HepG2 (cell line): ENCODE results near the gene CHKA. TPM values are rescaled to one million over a fixed set of nuclear protein-coding genes. Genes with fewer than 3 reads are reported as not detected.

ENCODE experiments used
- ATAC-seq: fragments of 200-7000 bp; cut with Tn5 transposase; 3 replicates; pipeline ENCODE4 v1.9.1; 2020; ENCODE audit warnings: mild to moderate bottlenecking, moderate library complexity
- BruUV-seq: library from RNA; stranded (reverse); fragments of 400-500 nt; replicated peaks from 2 replicates; lab custom pipeline; 2021; lab: Mats Ljungman, UMichigan
- CTCF ChIA-PET: fragments of 300-600 bp; formaldehyde crosslinking; extraction: SDS; loops from one replicate; lab custom pipeline; 2021; ENCODE audit warnings: low total read pairs, inconsistent platforms, low intra/inter-chr PET ratio; lab: Yijun Ruan, JAX
- POLR2A ChIA-PET: fragments of 350-600 bp; sonication (Branson Sonifier 250); formaldehyde crosslinking; loops from one replicate; lab custom pipeline; 2020; ENCODE audit warnings: antibody characterized with exemption, inconsistent platforms; lab: Yijun Ruan, JAX
- DNase-seq: peaks from one replicate; pipeline ENCODE4 v3.0.0-alpha.2; 2015; ENCODE audit warnings: low spot score
- FAIRE-seq: peaks from 3 replicates; lab custom pipeline; 2011; peaks lifted over from hg19 to GRCh38; lab: Jason Lieb, UNC
- H2AFZ ChIP-seq: one replicate; pipeline ENCODE4 v1.6.1; 2011; ENCODE audit warnings: low read length, inconsistent platforms
- H3K27ac ChIP-seq: fragments of 300-600 bp; 3 replicates; pipeline ENCODE4 v1.8.0; 2011; ENCODE audit warnings: mixed run types, mild to moderate bottlenecking, mixed read lengths, low read length, inconsistent platforms; ENCODE audit not compliant: insufficient read depth; ENCODE audit errors: extremely low read length
- H3K27me3 ChIP-seq, 2 experiments: fragments of 200-600 bp in 1 of 2; 2 replicates in 1 of 2; 3 replicates in 1 of 2; pipeline versions ENCODE4 v1.6.0 to v1.8.0; 2011; ENCODE audit warnings: low read length in 2 of 2, mild to moderate bottlenecking in 2 of 2, moderate library complexity in 2 of 2, inconsistent platforms in 1 of 2; ENCODE audit not compliant: insufficient read depth in 2 of 2, control insufficient read depth in 1 of 2
- H3K36me3 ChIP-seq, 2 experiments: fragments of 200-600 bp in 1 of 2; replicated peaks in 1 of 2; 2 replicates in 1 of 2; 3 replicates in 1 of 2; pipeline versions ENCODE4 v1.5.1 to v1.8.0; 2011; ENCODE audit warnings: low read length in 2 of 2, inconsistent platforms in 1 of 2; ENCODE audit not compliant: insufficient read depth in 2 of 2, control insufficient read depth in 1 of 2
- H3K4me1 ChIP-seq: 2 replicates; pipeline ENCODE4 v1.5.1; 2012; ENCODE audit warnings: low read length, inconsistent platforms; ENCODE audit not compliant: insufficient read depth
- H3K4me2 ChIP-seq: 2 replicates; pipeline ENCODE4 v1.6.0; 2011; ENCODE audit warnings: low read depth, low read length, inconsistent platforms
- H3K4me3 ChIP-seq, 3 experiments: fragments of 200-600 bp in 1 of 3; sonication (generic), shearing (Covaris generic) in 1 of 3; replicated peaks in 1 of 3; 2 replicates each; pipeline ENCODE4 v1.5.1; 2011 to 2016; ENCODE audit warnings: low read length in 3 of 3, inconsistent platforms in 2 of 3, low read depth in 2 of 3, mild to moderate bottlenecking in 2 of 3, control low read depth in 1 of 3, mixed read lengths in 1 of 3; ENCODE audit not compliant: insufficient read depth in 1 of 3
- H3K79me2 ChIP-seq: one replicate; pipeline ENCODE4 v1.6.1; 2011; ENCODE audit warnings: low read length, inconsistent platforms; ENCODE audit not compliant: insufficient read depth
- H3K9ac ChIP-seq: 2 replicates; pipeline ENCODE4 v1.6.0; 2011; ENCODE audit warnings: mild to moderate bottlenecking, low read depth, low read length, inconsistent platforms; ENCODE audit not compliant: insufficient read depth
- H3K9me3 ChIP-seq: 2 replicates; pipeline ENCODE4 v1.5.1; 2012; ENCODE audit warnings: mild to moderate bottlenecking, low read length
- H4K20me1 ChIP-seq: 2 replicates; pipeline ENCODE4 v1.6.0; 2011; ENCODE audit warnings: inconsistent platforms, mild to moderate bottlenecking, low read length, moderate library complexity; ENCODE audit not compliant: insufficient read depth
- ATF3 ChIP-seq: sonication (generic); formaldehyde crosslinking; IDR thresholded peaks from 2 replicates; pipeline ENCODE4 v1.4.0; 2020; ENCODE audit warnings: missing genetic modification reagents
- ETV6 ChIP-seq: sonication (generic); formaldehyde crosslinking; conservative IDR thresholded peaks from 2 replicates; pipeline ENCODE4 v1.4.0; 2020; ENCODE audit warnings: missing genetic modification reagents
- GATAD2A ChIP-seq: IDR thresholded peaks from 2 replicates; pipeline ENCODE4 v1.6.1; 2016
- MYC ChIP-seq: sonication (generic); formaldehyde crosslinking; IDR thresholded peaks from 2 replicates; pipeline ENCODE4 v1.9.0; 2021; ENCODE audit warnings: missing genetic modification reagents, borderline replicate concordance
- PCBP1 ChIP-seq: fragments of 200-400 bp; formaldehyde crosslinking; IDR thresholded peaks from 2 replicates; pipeline ENCODE4 v1.6.1; 2017; ENCODE audit warnings: mild to moderate bottlenecking, low read depth, low read length, borderline replicate concordance
- POGZ ChIP-seq: sonication (generic); formaldehyde crosslinking; IDR thresholded peaks from 2 replicates; pipeline ENCODE4 v1.4.0; 2020; ENCODE audit warnings: mild to moderate bottlenecking, missing genetic modification reagents
- PRMT3 ChIP-seq: sonication (generic); formaldehyde crosslinking; IDR thresholded peaks from 2 replicates; pipeline ENCODE4 v1.8.1; 2022; ENCODE audit warnings: low read depth, mild to moderate bottlenecking, moderate library complexity, missing genetic modification reagents, borderline replicate concordance
- SALL1 ChIP-seq: sonication (generic); formaldehyde crosslinking; IDR thresholded peaks from 2 replicates; pipeline ENCODE4 v1.8.0; 2022; ENCODE audit warnings: mild to moderate bottlenecking, missing genetic modification reagents
- SMAD1 ChIP-seq: sonication (generic); formaldehyde crosslinking; IDR thresholded peaks from 2 replicates; pipeline ENCODE4 v1.4.0; 2020; ENCODE audit warnings: missing genetic modification reagents, low read depth, mild to moderate bottlenecking, borderline replicate concordance
- SMARCE1 ChIP-seq: fragments of 450-650 bp; IDR thresholded peaks from 2 replicates; pipeline ENCODE4 v1.6.1; 2017; ENCODE audit warnings: borderline replicate concordance
- ZBTB10 ChIP-seq: sonication (generic); formaldehyde crosslinking; IDR thresholded peaks from 2 replicates; pipeline ENCODE4 v1.4.0; 2020; ENCODE audit warnings: missing genetic modification reagents, borderline replicate concordance
- ZKSCAN8 ChIP-seq: IDR thresholded peaks from 2 replicates; pipeline ENCODE4 v1.6.1; 2016; ENCODE audit warnings: borderline replicate concordance, missing genetic modification reagents, missing compliant biosample characterization
- ZNF343 ChIP-seq: sonication (generic); formaldehyde crosslinking; IDR thresholded peaks from 2 replicates; pipeline ENCODE4 v1.4.0; 2020; ENCODE audit warnings: mild to moderate bottlenecking, missing genetic modification reagents
- ZNF350 ChIP-seq: sonication (generic); formaldehyde crosslinking; IDR thresholded peaks from 2 replicates; pipeline ENCODE4 v1.4.0; 2020; ENCODE audit warnings: mild to moderate bottlenecking, low read depth, missing genetic modification reagents, borderline replicate concordance
- ZNF557 ChIP-seq: sonication (generic); formaldehyde crosslinking; IDR thresholded peaks from 2 replicates; pipeline ENCODE4 v1.4.0; 2020; ENCODE audit warnings: missing genetic modification reagents
- ZNF672 ChIP-seq: sonication (generic); formaldehyde crosslinking; IDR thresholded peaks from 2 replicates; pipeline ENCODE4 v1.8.1; 2022; ENCODE audit warnings: missing genetic modification reagents
- WGBS: methylation state at CpG from one replicate; pipeline ENCODE4 v1.1.6; 2017; ENCODE audit warnings: low lambda C conversion rate; 5-methylcytosine and 5-hydroxymethylcytosine counted together
- in situ Hi-C: cut with HindIII; loops from 2 replicates; pipeline ENCODE4 v1.10.0; 2017; ENCODE audit warnings: low pct_unique_long_range_greater_than_20kb; ENCODE audit not compliant: extremely low pct_ligation_motif_present
- intact Hi-C: fragments of 100-400 bp; cut with micrococcal nuclease; formaldehyde crosslinking; loops from one replicate; pipeline ENCODE4 v1.10.0; 2022; ENCODE audit not compliant: unreplicated experiment
- polyA plus RNA-seq, 8 experiments: library from polyadenylated mRNA; depleted of rRNA in 3 of 8; stranded (reverse) in 7 of 8; unstranded in 1 of 8; fragments of >200 nt; fragmentation: Illumina TruSeq in 4 of 8; extraction: Trizol in 4 of 8; gene quantifications; 2 replicates each; pipeline versions ENCODE4 v1.2.1 to v1.2.3, GENCODE V29; 2011 to 2016; ENCODE audit warnings: low read depth in 4 of 8, missing spikeins in 1 of 8, mixed read lengths in 1 of 8; ENCODE audit not compliant: insufficient read depth in 1 of 8
- total RNA-seq, 5 experiments: library from RNA; depleted of rRNA; stranded (reverse); fragments of >200 nt; fragmentation: Illumina TruSeq; extraction: Trizol; gene quantifications; 2 replicates each; pipeline ENCODE4 v1.2.3, GENCODE V29; 2016; ENCODE audit warnings: low read depth in 1 of 5

Gene CHKA
- total and polyA plus RNA-seq, 2 of the 13 experiments (the other 11 are each of a cell fraction or from before 2014, with no cell fraction given): 71.6 to 92.7 TPM

- intact Hi-C loops: no loop called here
- H4K20me1 ChIP-seq: no peaks in the 10 kb centered on the region
- H2AFZ ChIP-seq: no peak within 1 kb of the TSS
- ATAC-seq: peak; percentile 80
- peak within 1 kb of the TSS; percentile 96 for H3K4me2 ChIP-seq
- WGBS: 1% methylated on average over 16 of the region's 33 CpGs
- peak within 1 kb of the TSS; percentile 78 for H3K27ac ChIP-seq
- peak; percentile 52 for FAIRE-seq
- in situ Hi-C loops: no loop called here
- TSS peak; percentile 64 for BruUV-seq
- H3K27me3 ChIP-seq: no peaks in the 10 kb centered on the region
- peak; percentile 73 for DNase-seq
- no peaks in the 10 kb centered on the region for H3K9me3 ChIP-seq
- CTCF ChIA-PET: interaction anchor here (1.4 kb wide), 1 partner anchor 10 kb away, joined by 7 read pairs; no protein-coding TSS in a partner anchor
- H3K79me2 ChIP-seq: no peaks in the 10 kb centered on the region
- H3K9ac ChIP-seq: peak within 1 kb of the TSS; percentile 76
- POLR2A ChIA-PET: interaction anchor here (0.7 to 2.9 kb wide), 19 partner anchors 9 to 288 kb away, joined by 3 to 15 read pairs (median 3); partner anchors contain the start of gene NDUFS8
- no peaks in the 10 kb centered on the region for H3K36me3 ChIP-seq
- H3K4me3 ChIP-seq: peak within 1 kb of the TSS; percentile 41 to 77 (median 53)
- peaks cover 94% of the 10 kb centered on the region for H3K4me1 ChIP-seq
- peak; percentile 52; the same call in 1 of the 2 replicates for TF ChIP-seq MYC (CRISPR knock-in tag)
- TF ChIP-seq ZNF557 (CRISPR knock-in tag): no peak
- no peak for TF ChIP-seq ZBTB10 (CRISPR knock-in tag)
- peak; percentile 39 for TF ChIP-seq ZNF350 (CRISPR knock-in tag)
- no peak for TF ChIP-seq SMAD1 (CRISPR knock-in tag)
- no peak for TF ChIP-seq ATF3
- no peak for TF ChIP-seq ZKSCAN8
- no peak for TF ChIP-seq SMARCE1
- TF ChIP-seq POGZ: no peak
- TF ChIP-seq ETV6: no peak
- TF ChIP-seq PCBP1: no peak
- 0 out of 2 replicates have a peak, but pooled peaks have one; percentile 58 for TF ChIP-seq PRMT3 (CRISPR knock-in tag)
- TF ChIP-seq ZNF672 (CRISPR knock-in tag): no peak
- TF ChIP-seq SALL1 (CRISPR knock-in tag): peak; percentile 59
- no peak for TF ChIP-seq ZNF343
- TF ChIP-seq GATAD2A (CRISPR knock-in tag): peak; percentile 27; the same call in 1 of the 2 replicates
Measured at GRCh38 chr11:68010090-68011041, 110.8 kb downstream of the CHKA start, which contains the start of gene ALDH3B1. Gene ALDH3B1 (plus strand): TSS chr11:68010327. CDS start chr11:68015298, 4,971 bp downstream.
